ENCODE results near the gene FPR1.
A peak's percentile ranks its signal among the peaks of the same experiment; 100 is the strongest.

Gene FPR1

GRCh38 chr19:51713319-51714285 lies 38.1 kb downstream of the FPR1 start:
- peaks cover 13% of the 10 kb centered on the region for H3K27me3 ChIP-seq (ENCODE audit: control insufficient read depth, insufficient read depth, low read length)
- no peaks in the 10 kb centered on the region for H3K36me3 ChIP-seq (ENCODE audit: control insufficient read depth, low read depth, low read length)

DNA sequence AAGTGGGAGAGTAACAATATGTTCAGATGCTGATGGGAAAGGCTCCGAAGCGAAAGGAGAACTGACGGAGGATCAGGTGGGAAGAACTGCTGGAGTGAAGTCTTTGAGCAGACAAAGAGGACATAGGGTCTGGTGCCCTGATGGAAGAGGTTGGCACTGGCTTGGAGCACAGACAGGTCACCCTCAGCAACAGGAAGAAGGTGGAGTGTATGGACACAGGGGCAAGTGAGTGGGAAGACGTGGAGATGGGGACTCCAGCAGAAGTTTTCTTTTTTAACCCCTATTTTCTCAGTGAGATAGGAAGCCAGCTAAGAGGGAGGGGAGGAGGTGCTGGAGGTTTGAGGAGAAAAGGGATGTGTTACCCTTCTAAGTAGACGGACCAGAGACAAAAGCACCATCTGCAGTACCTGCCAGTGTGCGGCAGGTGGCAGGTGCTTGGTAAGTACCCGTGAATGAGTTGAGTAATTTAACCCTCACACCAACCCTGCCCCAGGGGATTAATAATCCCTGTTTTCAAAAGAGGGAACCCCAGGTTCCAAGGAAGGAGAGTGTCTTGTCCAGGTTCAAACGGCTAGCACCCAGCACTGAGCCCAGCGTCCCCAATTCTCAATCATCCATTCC lies 39.1 kb downstream of the FPR1 start:
- no peaks in the 10 kb centered on the region for H3K36me3 ChIP-seq (ENCODE audit: control insufficient read depth, low read depth, low read length)
- no peaks in the 10 kb centered on the region for H3K9me3 ChIP-seq (ENCODE audit: control insufficient read depth, low read depth, low read length)
- H3K9ac ChIP-seq (ENCODE audit: low read length), result no peak overlapping the region
- H3K27ac ChIP-seq (ENCODE audit: low read length), result no peak overlapping the region
- peaks cover 3% of the 10 kb centered on the region for H3K27me3 ChIP-seq (ENCODE audit: control insufficient read depth, insufficient read depth, low read length)
- H3K4me3 ChIP-seq (ENCODE audit: low read length), result no peak overlapping the region
- no peaks in the 10 kb centered on the region for H3K4me1 ChIP-seq (ENCODE audit: control insufficient read depth, low read depth, low read length)

More at GRCh38 chr19:51713319-51714285, 38.1 kb downstream of the FPR1 start:
- no peak overlapping the region for H3K27ac ChIP-seq (ENCODE audit: low read length)
- H3K9ac ChIP-seq (ENCODE audit: low read length), result no peak overlapping the region
- H3K9me3 ChIP-seq (ENCODE audit: control insufficient read depth, low read depth, low read length), result no peaks in the 10 kb centered on the region
- H3K4me3 ChIP-seq (ENCODE audit: low read length), result no peak overlapping the region
- H3K4me1 ChIP-seq (ENCODE audit: control insufficient read depth, low read depth, low read length), result no peaks in the 10 kb centered on the region

GRCh38 chr19:51711702-51712101 lies 40.0 kb downstream of the FPR1 start:
- Histone ChIP-seq H3K36me3 (ENCODE audit: control insufficient read depth, low read depth, low read length) (no peaks in the 10 kb centered on the region), H3K9ac (ENCODE audit: low read length) (no peak overlapping the region), H3K27me3 (ENCODE audit: control insufficient read depth, insufficient read depth, low read length) (no peaks in the 10 kb centered on the region), H3K9me3 (ENCODE audit: control insufficient read depth, low read depth, low read length) (no peaks in the 10 kb centered on the region), H3K4me1 (ENCODE audit: control insufficient read depth, low read depth, low read length) (no peaks in the 10 kb centered on the region), H3K4me3 (ENCODE audit: low read length) (no peak overlapping the region), H3K27ac (ENCODE audit: low read length) (no peak overlapping the region)

- Histone ChIP-seq H3K27ac (ENCODE audit: low read length) (no peak overlapping the region), H3K9me3 (ENCODE audit: control insufficient read depth, low read depth, low read length) (no peaks in the 10 kb centered on the region), H3K27me3 (ENCODE audit: control insufficient read depth, insufficient read depth, low read length) (no peaks in the 10 kb centered on the region), H3K36me3 (ENCODE audit: control insufficient read depth, low read depth, low read length) (no peaks in the 10 kb centered on the region), H3K4me1 (ENCODE audit: control insufficient read depth, low read depth, low read length) (no peaks in the 10 kb centered on the region), H3K9ac (ENCODE audit: low read length) (no peak overlapping the region), H3K4me3 (ENCODE audit: low read length) (no peak overlapping the region)
These were observed 41.5 kb downstream of the FPR1 start for GRCh38 chr19:51710163-51710562.

GRCh38 chr19:51709575-51709974 lies 42.1 kb downstream of the FPR1 start:
- H3K27me3 ChIP-seq (ENCODE audit: control insufficient read depth, insufficient read depth, low read length), result no peaks in the 10 kb centered on the region
- H3K36me3 ChIP-seq (ENCODE audit: control insufficient read depth, low read depth, low read length), result no peaks in the 10 kb centered on the region
- H3K27ac ChIP-seq (ENCODE audit: low read length), result no peak overlapping the region
- no peak overlapping the region for H3K9ac ChIP-seq (ENCODE audit: low read length)
- no peak overlapping the region for H3K4me3 ChIP-seq (ENCODE audit: low read length)
- no peaks in the 10 kb centered on the region for H3K9me3 ChIP-seq (ENCODE audit: control insufficient read depth, low read depth, low read length)
- no peaks in the 10 kb centered on the region for H3K4me1 ChIP-seq (ENCODE audit: control insufficient read depth, low read depth, low read length)

DNA sequence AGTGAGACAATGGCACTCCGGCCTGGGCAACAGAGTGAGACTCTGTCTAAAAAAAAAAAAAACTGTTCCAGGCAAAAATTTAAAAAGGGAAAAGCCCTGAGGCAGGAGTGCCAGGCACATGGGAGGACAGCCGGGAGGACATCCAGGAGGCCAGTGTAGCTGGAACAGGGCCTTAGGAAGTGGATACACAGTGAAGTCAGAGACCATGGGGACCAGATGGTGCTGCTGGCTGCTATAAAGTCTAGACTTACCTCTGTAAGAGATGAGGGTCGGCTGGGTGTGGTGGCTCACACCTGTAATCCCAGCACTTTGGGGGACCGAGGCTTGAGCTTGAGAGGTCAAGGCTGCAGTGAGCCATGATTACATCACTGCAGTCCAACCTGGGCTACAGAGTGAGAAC lies 42.9 kb downstream of the FPR1 start:
- Histone ChIP-seq H3K4me3 (ENCODE audit: low read length) (no peak overlapping the region), H3K27me3 (ENCODE audit: control insufficient read depth, insufficient read depth, low read length) (no peaks in the 10 kb centered on the region), H3K9me3 (ENCODE audit: control insufficient read depth, low read depth, low read length) (no peaks in the 10 kb centered on the region), H3K27ac (ENCODE audit: low read length) (no peak overlapping the region), H3K9ac (ENCODE audit: low read length) (no peak overlapping the region), H3K4me1 (ENCODE audit: control insufficient read depth, low read depth, low read length) (no peaks in the 10 kb centered on the region), H3K36me3 (ENCODE audit: control insufficient read depth, low read depth, low read length) (no peaks in the 10 kb centered on the region)

DNA sequence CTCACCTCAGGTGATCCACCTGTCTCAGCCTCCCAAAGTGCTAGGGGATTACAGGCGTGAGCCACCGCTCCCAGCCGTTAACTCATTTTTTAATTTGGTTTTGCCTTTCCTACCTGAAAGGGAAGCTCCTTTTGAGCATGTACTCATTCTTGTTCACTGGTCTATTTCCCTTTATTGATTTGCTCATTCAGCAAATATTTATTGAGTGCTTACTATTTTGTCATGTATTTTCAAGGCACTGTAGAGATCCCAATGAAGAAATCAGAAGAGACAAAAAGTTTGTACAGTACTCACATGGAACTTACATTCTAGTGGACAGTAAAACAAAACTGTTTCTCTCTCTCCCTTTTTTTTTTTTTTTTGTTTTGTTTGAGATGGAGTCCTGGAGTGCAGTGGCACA lies 44.8 kb downstream of the FPR1 start:
- peaks cover 6% of the 10 kb centered on the region for H3K27me3 ChIP-seq (ENCODE audit: control insufficient read depth, insufficient read depth, low read length)
- no peak overlapping the region for H3K4me3 ChIP-seq (ENCODE audit: low read length)
- no peaks in the 10 kb centered on the region for H3K9me3 ChIP-seq (ENCODE audit: control insufficient read depth, low read depth, low read length)
- H3K9ac ChIP-seq (ENCODE audit: low read length), result no peak overlapping the region
- H3K27ac ChIP-seq (ENCODE audit: low read length), result no peak overlapping the region
- H3K4me1 ChIP-seq (ENCODE audit: control insufficient read depth, low read depth, low read length), result peaks cover under 1% of the 10 kb centered on the region
- no peaks in the 10 kb centered on the region for H3K36me3 ChIP-seq (ENCODE audit: control insufficient read depth, low read depth, low read length)

DNA sequence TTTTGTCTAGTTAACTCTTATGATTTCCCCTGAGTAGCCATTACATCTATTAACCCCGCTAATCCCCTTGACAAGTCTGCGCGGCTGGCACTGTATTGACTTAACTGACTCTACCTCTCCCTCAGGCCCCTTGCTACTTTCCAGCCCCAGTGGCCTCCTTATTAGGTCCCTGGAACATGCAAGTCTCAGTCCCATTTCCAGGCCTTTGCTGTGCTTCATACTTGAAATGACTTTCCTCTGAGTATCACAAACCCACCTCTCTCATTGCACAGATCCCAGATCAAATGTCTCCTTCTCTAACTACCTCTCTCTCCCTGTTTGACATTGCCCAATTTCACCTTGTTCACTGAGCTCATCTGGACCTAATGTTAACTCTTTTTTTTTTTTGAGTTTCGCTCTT lies 45.4 kb downstream of the FPR1 start:
- peaks cover 6% of the 10 kb centered on the region for H3K27me3 ChIP-seq (ENCODE audit: control insufficient read depth, insufficient read depth, low read length)
- H3K4me3 ChIP-seq (ENCODE audit: low read length), result no peak overlapping the region
- no peaks in the 10 kb centered on the region for H3K9me3 ChIP-seq (ENCODE audit: control insufficient read depth, low read depth, low read length)
- no peak overlapping the region for H3K9ac ChIP-seq (ENCODE audit: low read length)
- no peak overlapping the region for H3K27ac ChIP-seq (ENCODE audit: low read length)
- H3K36me3 ChIP-seq (ENCODE audit: control insufficient read depth, low read depth, low read length), result no peaks in the 10 kb centered on the region
- H3K4me1 ChIP-seq (ENCODE audit: control insufficient read depth, low read depth, low read length), result peaks cover 7% of the 10 kb centered on the region

DNA sequence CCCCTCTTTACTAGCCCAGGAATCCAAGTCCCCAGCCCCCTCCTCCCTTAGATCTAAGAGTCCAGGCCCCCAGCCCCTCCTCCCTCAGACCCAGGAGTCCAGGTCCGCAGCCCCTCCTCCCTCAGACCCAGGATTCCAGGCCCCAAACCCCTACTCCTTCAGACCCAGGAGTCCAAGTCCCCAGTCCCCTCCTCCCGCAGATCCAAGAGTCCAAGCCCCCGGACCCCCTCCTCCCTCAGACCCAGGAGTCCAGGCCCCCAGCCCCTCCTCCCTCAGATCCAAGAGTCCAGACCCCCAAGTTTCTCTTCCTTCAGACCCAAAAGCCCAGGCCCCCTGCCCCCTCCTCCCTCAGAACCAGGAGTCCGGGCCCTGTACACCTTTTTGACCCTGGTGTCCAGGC lies 47.1 kb downstream of the FPR1 start:
- H3K27me3 ChIP-seq (ENCODE audit: control insufficient read depth, insufficient read depth, low read length), result peaks cover 6% of the 10 kb centered on the region
- no peak overlapping the region for H3K27ac ChIP-seq (ENCODE audit: low read length)
- no peaks in the 10 kb centered on the region for H3K9me3 ChIP-seq (ENCODE audit: control insufficient read depth, low read depth, low read length)
- no peaks in the 10 kb centered on the region for H3K36me3 ChIP-seq (ENCODE audit: control insufficient read depth, low read depth, low read length)
- peak overlapping the region; percentile 77 for H3K4me3 ChIP-seq (ENCODE audit: low read length)
- H3K9ac ChIP-seq (ENCODE audit: low read length), result peak overlapping the region; percentile 59
- H3K4me1 ChIP-seq (ENCODE audit: control insufficient read depth, low read depth, low read length), result peaks cover 8% of the 10 kb centered on the region

GRCh38 chr19:51703575-51704515 lies 47.8 kb downstream of the FPR1 start:
- no peak overlapping the region for H3K27ac ChIP-seq (ENCODE audit: low read length)
- H3K4me1 ChIP-seq (ENCODE audit: control insufficient read depth, low read depth, low read length), result peaks cover 8% of the 10 kb centered on the region
- peak overlapping the region; percentile 77 for H3K4me3 ChIP-seq (ENCODE audit: low read length)

More at GRCh38 chr19:51703575-51704515, 47.8 kb downstream of the FPR1 start:
- H3K9ac ChIP-seq (ENCODE audit: low read length), result peak overlapping the region; percentile 59
- H3K9me3 ChIP-seq (ENCODE audit: control insufficient read depth, low read depth, low read length), result no peaks in the 10 kb centered on the region
- H3K36me3 ChIP-seq (ENCODE audit: control insufficient read depth, low read depth, low read length), result no peaks in the 10 kb centered on the region
- H3K27me3 ChIP-seq (ENCODE audit: control insufficient read depth, insufficient read depth, low read length), result peaks cover 6% of the 10 kb centered on the region

All from iPS-18a (cell line).